Suppressor macrophage treated with lipopolysaccharide for 4 hours (primary cell): ENCODE data around the gene ILK.

Experiments used
- DNase-seq: peaks from one replicate; pipeline ENCODE4 v3.0.0-alpha.2; 2020

ILK gene

DNA sequence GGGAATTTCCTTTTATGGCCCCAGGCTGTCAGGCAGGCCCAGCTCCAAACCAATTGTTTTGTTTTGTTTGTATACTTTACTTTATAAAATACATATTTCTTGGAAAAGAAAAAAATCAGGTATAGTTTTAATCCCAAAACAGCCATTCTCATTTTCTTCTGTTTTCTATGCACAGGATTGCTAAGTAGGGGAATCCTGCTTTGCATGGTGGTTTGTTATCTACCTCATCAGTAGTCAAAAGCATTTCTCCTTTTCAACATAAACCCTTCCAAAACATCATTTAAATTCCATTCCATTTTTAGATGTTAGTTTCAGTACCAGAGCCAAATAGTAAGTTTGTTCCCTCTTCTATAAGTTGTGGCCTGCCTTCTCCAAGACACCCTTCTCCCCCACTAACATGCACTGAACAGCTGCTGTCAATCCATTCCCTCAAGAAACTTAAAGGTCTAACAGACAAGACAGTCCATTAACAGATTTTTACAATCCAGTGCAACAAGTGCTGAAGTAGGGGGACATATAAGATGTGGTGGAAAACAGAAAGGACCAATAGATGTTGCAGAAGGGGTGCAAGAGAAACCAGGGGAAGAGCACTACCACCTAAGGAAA, 3.7 kb downstream of the ILK start:
- DNase-seq = no peak

DNA sequence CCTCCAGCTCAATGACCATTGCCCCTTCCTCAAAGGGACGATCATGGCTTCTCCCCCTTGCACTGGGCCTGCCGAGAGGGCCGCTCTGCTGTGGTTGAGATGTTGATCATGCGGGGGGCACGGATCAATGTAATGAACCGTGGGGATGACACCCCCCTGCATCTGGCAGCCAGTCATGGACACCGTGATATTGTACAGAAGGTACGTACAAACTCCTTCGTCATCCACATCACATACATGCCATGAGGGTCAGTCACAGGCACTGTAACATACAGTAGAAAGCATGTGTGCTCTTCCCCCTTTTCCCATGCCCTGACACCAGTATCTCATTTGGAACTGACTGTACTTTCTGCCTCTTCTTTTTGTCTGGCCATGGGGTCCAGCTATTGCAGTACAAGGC, 4.4 kb downstream of the ILK start:
- DNase-seq = no peak

DNA sequence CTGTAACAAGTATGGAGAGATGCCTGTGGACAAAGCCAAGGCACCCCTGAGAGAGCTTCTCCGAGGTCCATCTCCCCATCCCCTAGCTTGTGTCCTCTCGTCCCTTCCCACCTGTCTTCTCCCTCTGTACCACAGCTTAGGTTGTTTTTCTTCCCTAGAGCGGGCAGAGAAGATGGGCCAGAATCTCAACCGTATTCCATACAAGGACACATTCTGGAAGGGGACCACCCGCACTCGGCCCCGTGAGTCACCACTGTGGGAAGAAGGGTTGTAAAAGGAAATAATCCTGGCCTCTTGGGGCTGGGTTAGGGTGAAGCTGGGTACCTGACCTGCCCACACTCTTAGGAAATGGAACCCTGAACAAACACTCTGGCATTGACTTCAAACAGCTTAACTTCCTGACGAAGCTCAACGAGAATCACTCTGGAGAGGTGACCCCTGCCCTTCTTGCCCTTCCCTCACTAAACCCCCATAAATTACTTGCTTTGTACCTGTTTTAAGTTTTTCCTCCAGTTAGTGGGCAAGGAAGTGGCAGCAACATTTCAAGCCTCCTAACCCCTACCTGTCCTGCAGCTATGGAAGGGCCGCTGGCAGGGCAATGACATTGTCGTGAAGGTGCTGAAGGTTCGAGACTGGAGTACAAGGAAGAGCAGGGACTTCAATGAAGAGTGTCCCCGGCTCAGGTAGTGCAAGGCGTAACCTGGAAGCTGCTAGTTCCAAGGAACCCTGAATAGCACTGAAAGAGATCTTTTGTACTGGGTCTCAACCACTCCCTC, 5.3 kb downstream of the ILK start:
- DNase-seq = no peak

DNA sequence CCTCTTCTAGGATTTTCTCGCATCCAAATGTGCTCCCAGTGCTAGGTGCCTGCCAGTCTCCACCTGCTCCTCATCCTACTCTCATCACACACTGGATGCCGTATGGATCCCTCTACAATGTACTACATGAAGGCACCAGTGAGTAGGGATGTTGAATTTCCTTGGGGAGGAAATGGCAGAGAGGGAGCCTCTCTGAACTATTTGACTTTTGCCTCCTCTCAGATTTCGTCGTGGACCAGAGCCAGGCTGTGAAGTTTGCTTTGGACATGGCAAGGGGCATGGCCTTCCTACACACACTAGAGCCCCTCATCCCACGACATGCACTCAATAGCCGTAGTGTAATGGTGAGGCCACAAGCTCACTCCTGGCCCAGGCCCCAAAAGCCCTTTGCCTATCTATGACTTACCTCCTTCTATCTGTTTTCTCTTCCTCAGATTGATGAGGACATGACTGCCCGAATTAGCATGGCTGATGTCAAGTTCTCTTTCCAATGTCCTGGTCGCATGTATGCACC, 6.0 kb downstream of the ILK start:
- DNase-seq = no peak

DNA sequence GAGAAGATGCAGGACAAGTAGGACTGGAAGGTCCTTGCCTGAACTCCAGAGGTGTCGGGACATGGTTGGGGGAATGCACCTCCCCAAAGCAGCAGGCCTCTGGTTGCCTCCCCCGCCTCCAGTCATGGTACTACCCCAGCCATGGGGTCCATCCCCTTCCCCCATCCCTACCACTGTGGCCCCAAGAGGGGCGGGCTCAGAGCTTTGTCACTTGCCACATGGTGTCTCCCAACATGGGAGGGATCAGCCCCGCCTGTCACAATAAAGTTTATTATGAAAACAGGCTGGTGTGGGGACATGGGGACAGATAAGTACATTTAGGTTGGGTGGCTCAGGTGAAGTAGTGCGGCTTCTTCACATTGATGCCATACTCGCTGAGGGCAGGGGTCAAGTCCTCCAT, 7.0 kb downstream of the ILK start:
- DNase-seq = no peak

DNA sequence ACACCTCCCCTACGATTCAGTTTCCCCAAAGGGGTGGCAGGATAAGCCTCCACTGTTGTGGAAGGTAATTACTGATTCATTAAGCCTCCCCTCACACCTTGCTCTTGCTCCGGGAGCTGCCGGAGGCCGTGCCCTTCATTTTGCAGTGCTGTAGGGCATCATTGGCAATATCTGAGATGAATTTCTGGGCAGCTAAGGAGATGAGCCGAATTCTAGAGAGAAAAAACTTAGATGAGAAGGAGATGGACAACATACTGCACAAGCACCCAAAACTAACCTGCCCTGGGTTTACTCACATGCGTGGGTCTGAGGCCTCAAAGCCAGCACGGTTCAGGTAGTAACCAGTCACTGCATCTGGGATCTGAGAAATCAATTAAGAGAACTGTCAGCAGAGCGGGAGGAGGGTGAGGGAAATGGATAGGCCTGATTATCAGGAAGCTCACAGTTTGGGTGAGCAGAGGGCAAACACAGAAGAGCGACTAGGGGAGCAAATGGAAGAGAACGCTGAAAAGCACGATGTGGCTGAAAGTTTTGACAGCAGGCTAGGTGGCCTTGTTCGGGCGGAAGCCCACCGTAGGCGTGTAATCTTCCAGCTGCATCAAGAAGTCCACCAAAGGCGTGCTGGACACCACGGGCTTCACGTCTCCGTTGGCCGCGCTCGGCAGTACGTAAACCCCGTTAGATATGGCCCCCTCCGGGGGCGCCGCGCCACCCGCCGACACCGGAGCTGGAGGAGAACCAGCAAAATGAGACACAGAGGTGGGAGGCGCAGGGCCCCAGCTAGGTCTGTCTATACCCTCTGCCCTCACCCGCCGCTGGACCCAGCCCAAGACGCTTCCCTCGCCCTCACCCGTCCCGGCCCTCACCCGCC, 7.8 kb downstream of the ILK start:
- DNase-seq = peak; percentile 11

DNA sequence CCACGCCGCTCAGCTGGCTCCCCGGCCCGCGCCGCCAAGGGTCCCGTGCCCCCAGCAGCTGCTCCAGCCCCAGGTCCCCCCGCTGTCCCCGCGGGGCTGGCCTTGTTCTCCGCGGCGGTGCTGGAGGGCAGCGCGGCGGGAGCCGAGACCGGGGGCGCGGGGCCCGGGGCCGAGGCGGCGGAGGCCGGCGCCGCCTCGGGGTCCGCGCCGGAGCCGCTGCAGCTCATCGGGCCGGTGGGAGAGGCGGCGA, 8.3 kb downstream of the ILK start:
- DNase-seq = no peak

DNA sequence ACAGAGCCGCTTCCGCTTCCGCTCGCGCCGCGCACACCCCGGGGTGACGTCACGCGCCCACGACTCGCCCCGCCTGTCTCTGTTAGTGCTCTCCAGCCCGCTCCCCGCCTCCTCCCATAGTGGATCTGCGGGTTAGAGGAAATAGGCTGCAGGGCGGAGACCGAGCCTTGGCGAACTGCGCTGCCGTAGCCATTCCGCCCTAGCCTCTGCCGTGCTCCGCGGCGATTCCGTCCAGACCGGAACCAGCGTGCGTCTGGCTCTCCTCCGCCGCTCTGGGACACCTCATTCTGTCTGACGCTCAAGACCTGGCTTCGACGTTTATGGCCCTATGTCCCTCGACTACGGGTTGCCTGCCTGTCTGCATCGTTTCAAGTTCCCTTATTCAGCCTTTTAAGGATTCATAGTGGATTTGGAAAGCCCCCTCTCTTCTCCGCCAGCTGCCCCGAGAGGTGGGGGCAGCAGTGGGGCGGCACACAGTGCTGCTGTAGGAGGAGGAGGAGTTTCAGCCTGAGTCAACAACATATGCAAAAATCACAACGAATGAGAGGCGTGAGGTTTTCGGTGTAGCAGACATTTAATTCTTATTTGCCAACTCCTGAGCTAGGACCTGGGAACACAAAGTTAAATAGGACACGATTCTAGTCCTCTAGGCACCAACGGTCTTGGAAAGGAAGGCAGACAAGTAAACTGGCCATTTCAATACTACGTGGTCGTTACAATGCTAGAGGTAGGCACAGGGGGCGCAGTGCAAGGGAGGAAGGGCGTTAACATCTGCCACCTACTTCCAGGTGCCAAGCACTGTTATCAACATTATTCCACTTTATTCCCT, 8.9 kb downstream of the ILK start, which contains the start of gene TAF10:
TSS of gene TAF10 (minus strand) at position 4 of the 829 bp plus-strand sequence. CDS start 27 bp downstream, outside the sequence.
- peak; percentile 98 for DNase-seq

DNA sequence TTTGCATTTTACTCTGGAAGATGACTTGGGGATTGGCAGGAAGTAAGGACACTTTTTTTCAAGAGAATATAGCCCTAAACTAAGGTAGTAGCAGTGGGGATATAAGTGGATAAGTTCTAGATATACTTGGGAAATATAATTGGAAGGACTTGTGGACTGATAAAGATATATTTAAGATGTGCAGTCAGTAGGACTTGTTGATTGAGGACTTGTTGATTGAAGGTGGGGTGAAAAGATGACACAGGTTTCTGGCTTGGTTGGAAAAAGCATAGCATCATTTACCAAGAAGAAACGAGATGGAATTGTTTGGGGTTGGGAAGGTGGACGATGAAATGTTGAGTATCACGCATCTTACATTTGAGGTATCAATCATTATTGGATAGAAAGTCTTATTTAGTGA, 9.9 kb downstream of the ILK start:
- DNase-seq = no peak

DNA sequence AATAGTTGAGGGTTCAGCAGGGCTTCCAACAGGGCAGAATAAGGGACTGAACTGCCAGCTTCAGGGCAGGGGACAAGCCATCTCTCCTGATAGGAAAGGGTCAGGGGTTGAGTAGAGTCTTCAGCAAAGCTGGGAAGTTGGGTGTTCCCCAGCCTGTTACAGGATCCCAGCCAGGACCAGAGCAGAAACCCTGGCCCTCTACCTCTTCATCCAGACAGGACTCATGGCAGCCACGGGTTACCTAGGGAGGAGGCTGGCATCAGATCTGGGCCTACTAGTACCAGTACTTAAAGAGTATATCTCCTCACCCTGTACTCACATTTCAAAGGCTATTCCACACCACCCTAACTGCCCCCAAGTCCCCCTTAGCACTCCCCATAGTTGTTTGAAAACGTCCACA, 10.9 kb downstream of the ILK start:
- no peak for DNase-seq

DNA sequence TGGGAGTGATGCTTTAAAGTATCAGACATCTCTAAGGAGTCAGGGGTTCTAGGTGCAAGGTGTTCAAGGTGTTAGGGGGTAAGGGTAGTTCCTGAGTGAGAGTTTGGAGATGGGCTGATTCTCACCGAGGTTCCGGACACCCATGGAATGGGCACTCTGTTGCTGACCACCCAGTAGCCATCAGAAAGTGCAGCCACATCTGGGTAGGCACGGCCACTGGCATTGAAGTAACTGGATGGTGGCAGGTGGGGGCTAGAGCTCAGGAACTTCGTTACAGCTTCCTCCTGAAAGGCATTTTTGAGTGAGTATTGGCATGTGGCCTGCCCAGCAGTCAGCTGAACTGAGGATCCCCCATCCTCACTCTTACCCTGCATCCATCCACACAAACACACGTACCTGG, 11.5 kb downstream of the ILK start:
- no peak for DNase-seq

DNA sequence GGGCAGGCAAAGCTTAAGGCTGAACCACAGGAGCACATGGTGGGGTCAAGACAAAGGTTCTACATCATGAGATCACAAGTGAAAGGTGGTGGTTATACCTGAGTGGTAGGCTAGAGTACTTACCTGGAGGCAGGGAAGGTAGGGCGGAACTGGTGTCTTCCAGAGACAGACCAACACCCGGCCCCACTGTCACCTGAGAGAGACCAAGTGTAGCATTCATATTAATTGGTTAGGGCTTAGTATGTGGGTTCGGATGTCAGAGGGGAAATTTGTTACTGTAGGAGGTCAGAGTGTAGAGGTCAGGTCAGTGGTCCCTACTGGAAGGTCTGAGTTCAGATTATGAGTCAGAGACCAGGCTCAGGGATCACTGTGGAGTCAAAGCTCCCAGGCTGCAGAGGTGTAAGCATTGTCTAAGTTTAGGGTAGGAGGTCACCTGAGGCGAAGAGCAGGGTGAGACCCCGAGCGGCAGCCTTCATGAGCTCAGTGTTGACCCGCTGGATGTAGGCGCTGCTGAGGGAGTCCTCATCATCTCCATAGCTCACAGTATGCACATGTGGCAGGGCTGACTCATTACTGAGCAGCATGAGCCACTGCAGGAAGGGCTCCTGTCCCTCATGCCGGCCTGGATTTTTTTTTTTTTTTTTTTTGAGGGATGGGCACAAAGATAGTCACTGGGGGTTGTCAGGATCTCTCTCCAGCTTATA, 12.5 kb downstream of the ILK start:
- no peak for DNase-seq

DNA sequence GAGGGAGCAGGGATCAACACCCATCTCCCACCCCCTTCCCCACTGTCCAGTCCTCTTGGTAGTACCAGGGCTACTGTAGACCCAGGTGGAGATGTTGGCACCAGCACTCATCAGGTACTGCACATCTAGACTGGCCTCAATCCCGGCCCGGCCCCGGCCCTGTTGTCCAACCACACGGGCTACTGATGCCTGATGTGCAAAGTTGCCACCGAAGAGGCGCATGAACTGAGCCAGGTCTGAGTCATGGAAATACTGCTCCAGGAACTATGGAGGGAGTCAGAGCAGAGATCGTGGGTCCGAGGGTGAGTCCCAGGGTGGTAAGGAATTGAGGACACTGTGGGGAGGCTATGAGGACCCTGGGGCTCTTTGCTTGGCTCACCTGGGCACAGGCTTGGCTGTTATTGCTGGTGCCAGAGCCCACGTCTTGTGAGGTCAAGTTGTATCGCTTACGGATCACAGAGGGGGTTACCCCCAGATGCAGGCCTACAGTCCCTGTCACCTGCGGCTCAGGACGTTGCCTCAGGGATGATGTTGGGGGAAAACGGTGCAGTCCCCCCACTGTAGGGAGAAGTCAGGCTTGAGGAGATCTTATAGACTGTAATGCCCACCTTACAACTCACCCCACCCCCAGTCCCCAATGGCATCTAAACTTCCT, 13.1 kb downstream of the ILK start:
- DNase-seq = no peak

DNA sequence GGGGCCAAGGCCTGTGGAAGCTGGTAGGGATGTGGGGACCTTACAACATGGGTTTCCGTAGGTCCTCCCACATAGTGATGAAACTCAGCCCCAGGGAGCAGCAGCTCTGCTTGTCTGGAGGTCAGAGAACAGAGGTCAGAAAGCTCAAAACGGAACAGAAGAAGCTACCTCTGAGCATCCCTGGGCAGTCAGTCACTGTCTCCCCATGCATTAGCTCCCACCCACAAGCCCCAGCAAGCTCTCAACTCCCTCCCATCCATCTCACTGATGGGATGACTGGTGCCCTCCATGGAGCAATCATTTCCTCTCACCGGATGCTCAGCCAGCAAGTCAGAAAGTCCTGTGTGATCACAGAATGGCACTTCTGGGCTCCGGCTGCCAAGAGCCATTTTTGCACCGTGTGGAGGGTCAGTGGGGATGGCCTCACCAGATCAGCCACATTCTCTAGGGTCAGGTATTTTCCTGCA, 13.8 kb downstream of the ILK start:
- DNase-seq = peak; percentile 76

DNA sequence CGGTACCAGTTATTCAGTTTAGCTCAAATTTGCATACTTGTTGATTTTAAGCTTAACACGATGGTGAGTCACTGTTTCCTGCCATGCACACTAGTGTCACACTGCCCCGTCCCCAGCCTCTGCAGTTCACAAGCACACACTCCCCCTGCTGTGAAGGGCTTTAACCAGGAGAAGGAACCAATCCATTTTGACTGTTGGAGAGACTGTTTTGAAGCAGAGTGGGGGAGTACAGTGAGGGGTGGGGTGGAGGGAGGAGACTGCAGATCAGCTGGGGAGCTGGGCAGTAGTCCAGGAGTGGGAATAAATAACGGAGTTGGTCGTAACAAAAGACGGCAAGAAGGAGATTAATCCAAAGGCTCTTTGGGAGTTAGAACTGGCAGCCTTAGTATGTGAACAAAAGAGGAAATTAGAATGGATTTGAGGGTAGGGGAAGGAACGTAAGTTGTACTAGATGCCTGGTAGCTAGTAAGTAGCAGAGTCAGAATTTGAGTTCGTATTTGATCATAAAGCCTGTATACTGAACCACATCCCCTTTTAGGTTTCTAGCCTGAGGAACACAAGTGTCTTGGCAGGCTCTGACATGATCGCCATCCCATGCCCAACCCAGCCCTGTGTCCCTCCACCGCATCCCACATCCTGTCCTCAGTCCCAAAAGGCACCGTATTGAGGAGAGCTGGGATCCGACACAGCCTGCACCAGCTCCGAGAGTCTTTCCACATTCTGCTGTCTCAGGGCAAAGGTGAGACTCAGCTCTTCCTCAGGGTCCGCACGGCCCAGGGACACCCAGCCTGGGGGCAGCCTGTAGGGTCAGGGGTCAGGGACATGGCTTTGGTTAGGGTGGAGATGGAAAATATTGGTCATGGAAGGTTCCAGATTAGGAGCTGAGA, 14.8 kb downstream of the ILK start:
- DNase-seq = peak; percentile 78

DNA sequence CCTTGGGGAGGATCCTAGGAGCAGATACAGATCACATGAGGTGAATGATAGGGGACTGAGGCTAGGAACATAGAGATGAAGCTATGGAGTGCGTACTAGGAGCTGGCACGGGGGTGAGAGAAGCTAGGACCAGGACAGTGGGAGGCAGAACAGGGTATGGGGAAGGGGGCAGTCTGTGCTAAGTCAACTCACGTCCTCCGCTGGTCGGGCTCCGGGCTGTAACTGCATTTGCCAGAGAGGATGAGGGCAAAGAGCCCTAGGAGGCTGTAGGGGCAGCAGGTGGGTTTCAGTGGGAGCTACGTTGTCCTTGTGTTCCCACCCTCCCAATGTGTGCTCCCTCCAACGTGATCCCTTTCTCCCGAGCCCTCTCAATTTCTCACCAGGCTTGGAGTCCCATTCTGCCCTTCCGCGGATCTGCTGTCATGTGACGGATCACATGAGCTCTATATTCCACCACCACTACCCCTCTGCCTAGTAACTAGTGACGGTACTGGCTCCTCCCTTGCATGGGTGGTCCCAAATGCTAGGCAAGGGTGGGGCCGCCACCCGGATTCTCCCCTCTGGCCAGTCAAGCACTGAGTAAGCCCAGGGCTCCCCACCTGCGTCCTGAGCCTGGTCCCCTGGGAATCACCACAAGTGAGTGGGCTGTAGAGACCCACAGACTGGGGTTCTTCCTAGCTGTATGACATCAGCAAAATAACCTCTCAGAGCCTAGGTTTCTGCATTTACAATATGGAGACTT, 15.6 kb downstream of the ILK start, which contains the start of gene TPP1:
TSS of gene TPP1 (minus strand) at position 419 of the 742 bp plus-strand sequence. CDS start at position 397, 22 bp downstream.
- peak; percentile 96 for DNase-seq

DNA sequence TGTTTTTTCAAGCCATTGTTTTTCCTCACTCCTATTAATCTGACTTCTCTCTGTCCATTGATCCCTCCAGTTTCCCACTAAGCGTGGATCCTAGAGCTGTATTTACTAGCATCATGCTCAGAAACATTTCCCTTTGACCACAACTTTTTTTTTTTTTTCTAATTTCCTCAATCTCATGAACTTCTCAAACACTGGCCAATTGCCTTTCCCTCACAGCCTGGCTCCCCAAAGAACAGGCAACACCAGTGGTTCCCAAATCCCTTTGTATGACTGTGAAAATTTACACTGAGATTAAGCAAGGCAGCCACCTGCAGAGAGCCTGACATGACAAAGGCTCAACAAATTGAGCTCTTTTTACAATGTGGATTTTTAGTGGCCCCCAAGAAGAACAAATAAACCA, 17.1 kb downstream of the ILK start:
- no peak for DNase-seq

DNA sequence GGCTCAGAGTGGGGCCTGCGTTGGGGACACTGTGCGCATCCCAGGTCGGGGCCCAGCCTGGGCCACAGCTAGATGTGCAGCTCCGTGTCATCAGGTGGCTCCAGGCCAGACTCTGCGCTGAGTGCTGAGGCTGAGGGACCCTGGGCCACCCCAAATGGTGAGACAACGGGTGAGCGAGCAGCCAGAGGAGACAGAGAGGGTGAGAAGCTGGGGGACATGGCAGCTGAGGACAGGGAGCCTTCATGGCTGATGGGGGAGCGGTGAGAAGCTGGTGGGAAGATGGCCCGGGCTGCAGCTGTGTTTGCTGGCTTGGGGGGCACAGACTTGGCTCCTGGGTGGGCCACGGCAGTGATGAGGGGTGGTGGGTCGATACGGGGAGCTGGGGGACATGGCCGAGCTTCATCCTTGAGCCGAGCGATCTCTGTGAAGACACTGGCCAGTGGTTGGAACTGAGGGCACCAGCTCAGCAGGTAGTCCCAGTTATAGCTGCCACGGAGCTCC, 18.2 kb downstream of the ILK start:
- no peak for DNase-seq
